ENCODE results near the gene PXN. TPM values are rescaled to one million over a fixed set of nuclear protein-coding genes. Genes with fewer than 3 reads are reported as not detected.

PXN gene
- total RNA-seq, 1 donor from 2014 or later, result 282 TPM

- Histone ChIP-seq H3K4me3 (no peak overlapping the region), H3K9me3 (no peaks in the 10 kb centered on the region), H3K27ac (no peak overlapping the region), H3K27me3 (no peaks in the 10 kb centered on the region), H3K36me3 (peaks cover 93 to 100% of the 10 kb centered on the region in 2 donors), H3K4me1 (no peaks in the 10 kb centered on the region)
- intact Hi-C loops (cut with DNase I), result no loop called here
- TF ChIP-seq, protein P1, sequence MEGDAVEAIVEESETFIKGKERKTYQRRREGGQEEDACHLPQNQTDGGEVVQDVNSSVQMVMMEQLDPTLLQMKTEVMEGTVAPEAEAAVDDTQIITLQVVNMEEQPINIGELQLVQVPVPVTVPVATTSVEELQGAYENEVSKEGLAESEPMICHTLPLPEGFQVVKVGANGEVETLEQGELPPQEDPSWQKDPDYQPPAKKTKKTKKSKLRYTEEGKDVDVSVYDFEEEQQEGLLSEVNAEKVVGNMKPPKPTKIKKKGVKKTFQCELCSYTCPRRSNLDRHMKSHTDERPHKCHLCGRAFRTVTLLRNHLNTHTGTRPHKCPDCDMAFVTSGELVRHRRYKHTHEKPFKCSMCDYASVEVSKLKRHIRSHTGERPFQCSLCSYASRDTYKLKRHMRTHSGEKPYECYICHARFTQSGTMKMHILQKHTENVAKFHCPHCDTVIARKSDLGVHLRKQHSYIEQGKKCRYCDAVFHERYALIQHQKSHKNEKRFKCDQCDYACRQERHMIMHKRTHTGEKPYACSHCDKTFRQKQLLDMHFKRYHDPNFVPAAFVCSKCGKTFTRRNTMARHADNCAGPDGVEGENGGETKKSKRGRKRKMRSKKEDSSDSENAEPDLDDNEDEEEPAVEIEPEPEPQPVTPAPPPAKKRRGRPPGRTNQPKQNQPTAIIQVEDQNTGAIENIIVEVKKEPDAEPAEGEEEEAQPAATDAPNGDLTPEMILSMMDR (IDR thresholded peaks at IDR 0.05), result no peak
- DNase-seq (ENCODE audit: low spot score in 2 of 2), result no peak
These were observed 90.5 kb downstream of the PXN start for GRCh38 chr12:120175062-120175461.

- intact Hi-C loops (cut with DNase I), result no loop called here
- H3K36me3 ChIP-seq, result peaks cover 86 to 94% of the 10 kb centered on the region in 2 donors
- TF ChIP-seq, protein P1 (IDR thresholded peaks at IDR 0.05), result no peak
These were observed 93.5 kb downstream of the PXN start for GRCh38 chr12:120172053-120172452.

DNA sequence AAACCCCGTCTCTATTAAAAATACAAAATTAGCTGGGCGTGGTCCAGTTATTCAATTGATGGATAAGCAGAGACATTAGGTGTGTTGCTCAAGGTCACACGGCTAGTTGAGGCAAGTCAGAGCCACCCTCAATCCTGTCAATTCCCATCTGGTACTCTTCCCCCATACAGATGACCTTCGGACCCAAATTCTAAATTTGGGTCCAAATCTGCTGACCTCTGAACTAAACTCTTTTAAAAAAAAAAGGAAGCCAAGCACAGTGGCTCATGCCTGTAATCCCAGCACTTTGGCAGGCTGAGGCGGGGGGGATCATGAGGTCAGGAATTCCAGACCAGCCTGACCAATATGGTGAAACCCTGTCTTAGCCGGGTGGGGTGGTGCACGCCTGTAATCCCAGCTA is 94.9 kb downstream of the PXN start:
- TF ChIP-seq, protein P1 (IDR thresholded peaks at IDR 0.05), result no peak
- peaks cover 75 to 84% of the 10 kb centered on the region in 2 donors for H3K36me3 ChIP-seq
- H3K27ac ChIP-seq, result no peak overlapping the region
- intact Hi-C loops (cut with DNase I), result no loop called here
- H3K4me3 ChIP-seq, result no peak overlapping the region
- no peak for DNase-seq (ENCODE audit: low spot score in 2 of 2)
- no peaks in the 10 kb centered on the region for H3K9me3 ChIP-seq
- H3K27me3 ChIP-seq, result no peaks in the 10 kb centered on the region
- no peaks in the 10 kb centered on the region for H3K4me1 ChIP-seq

More at GRCh38 chr12:120172053-120172452, 93.5 kb downstream of the PXN start:
- H3K9me3 ChIP-seq, result no peaks in the 10 kb centered on the region
- H3K27ac ChIP-seq, result no peak overlapping the region
- no peaks in the 10 kb centered on the region for H3K27me3 ChIP-seq
- DNase-seq (ENCODE audit: low spot score in 2 of 2), result no peak
- no peaks in the 10 kb centered on the region for H3K4me1 ChIP-seq
- H3K4me3 ChIP-seq, result no peak overlapping the region

DNA sequence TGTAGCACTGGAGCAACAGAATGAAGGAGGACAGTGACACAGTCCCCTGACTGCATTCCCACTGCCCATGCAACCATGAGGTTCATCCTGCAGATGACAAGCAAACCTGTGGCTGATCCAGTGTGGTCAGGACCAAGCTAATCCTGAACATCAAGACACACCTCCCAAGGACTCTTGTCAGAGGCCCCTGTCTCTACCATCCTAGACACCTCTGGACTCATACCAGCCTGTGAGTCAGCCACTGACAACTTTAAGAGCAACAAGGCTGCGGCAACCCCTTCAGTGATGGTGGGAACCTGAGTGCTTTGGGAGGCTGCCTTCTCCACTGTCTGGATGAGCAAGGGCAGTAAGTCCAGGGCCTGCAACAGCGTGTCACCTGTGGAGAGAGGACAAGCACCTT is 95.6 kb downstream of the PXN start:
- intact Hi-C loops (cut with DNase I), result no loop called here
- H3K27me3 ChIP-seq, result no peaks in the 10 kb centered on the region
- H3K36me3 ChIP-seq, result peaks cover 70 to 77% of the 10 kb centered on the region in 2 donors
- TF ChIP-seq, protein P1 (IDR thresholded peaks at IDR 0.05), result no peak
- no peak overlapping the region for H3K27ac ChIP-seq
- H3K4me3 ChIP-seq, result no peak overlapping the region
- H3K4me1 ChIP-seq, result no peaks in the 10 kb centered on the region
- DNase-seq (ENCODE audit: low spot score in 2 of 2), result no peak
- H3K9me3 ChIP-seq, result no peaks in the 10 kb centered on the region

DNA sequence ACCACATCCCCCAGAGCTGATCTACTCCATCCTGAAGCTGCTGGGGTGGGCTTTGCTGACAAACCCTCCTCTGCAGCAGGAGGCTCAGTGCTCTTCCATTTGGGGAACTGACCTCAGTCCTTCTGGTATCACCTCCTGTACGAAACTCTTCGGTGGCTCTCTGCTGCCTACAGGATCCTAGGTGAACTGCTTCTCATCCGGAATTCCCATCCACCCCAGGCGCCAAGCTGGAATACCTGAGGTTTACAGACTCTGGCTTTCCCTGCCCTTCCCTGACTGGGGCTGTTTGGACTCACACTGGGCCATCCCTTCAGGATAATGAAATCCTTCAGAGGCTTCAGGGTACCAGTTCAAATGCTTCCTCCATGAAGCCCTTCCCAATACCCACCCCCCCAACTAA is 97.2 kb downstream of the PXN start:
- Histone ChIP-seq H3K36me3 (peaks cover 67 to 74% of the 10 kb centered on the region in 2 donors), H3K9me3 (no peaks in the 10 kb centered on the region), H3K4me1 (no peaks in the 10 kb centered on the region), H3K27ac (no peak overlapping the region), H3K27me3 (no peaks in the 10 kb centered on the region), H3K4me3 (no peak overlapping the region)
- TF ChIP-seq, protein P1 (IDR thresholded peaks at IDR 0.05), result no peak
- intact Hi-C loops (cut with DNase I), result no loop called here
- DNase-seq (ENCODE audit: low spot score in 2 of 2), result no peak

DNA sequence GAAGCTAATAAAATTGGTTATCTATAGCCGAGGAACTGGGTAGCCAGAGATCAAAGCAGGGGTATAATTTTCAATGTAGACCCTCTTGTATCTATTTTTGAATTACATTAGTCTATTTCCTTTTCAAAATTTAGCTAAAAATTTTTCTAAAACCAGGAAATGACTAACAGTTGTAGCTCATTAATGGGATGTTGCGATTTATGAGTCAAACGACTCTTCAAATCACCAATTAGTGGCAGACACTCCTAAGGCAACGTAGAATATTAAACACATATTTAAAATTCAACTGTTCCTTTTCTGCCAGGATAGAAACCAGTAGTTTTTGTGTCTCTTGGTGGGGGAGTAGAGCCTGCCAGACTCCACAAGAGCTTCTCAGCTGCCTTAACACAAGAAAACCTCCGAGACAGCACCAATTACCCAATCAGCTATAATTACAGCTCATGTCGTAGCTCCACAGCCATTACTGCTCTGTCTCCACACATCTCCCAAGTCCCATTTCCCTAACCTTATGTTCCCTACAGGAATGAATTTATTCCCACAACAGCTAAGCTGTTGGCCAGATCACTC is 97.9 kb downstream of the PXN start:
- no peak overlapping the region for H3K27ac ChIP-seq
- no peaks in the 10 kb centered on the region for H3K4me1 ChIP-seq
- H3K27me3 ChIP-seq, result no peaks in the 10 kb centered on the region
- peaks cover 67 to 74% of the 10 kb centered on the region in 2 donors for H3K36me3 ChIP-seq
- no peak for DNase-seq (ENCODE audit: low spot score in 2 of 2)
- H3K4me3 ChIP-seq, result no peak overlapping the region
- TF ChIP-seq, protein P1 (IDR thresholded peaks at IDR 0.05), result no peak
- no peaks in the 10 kb centered on the region for H3K9me3 ChIP-seq
- intact Hi-C loops (cut with DNase I), result no loop called here
